SK-N-SH (cell line): ENCODE measurements around the gene AFMID. TPM values are rescaled to one million over a fixed set of nuclear protein-coding genes. Genes with fewer than 3 reads are reported as not detected.

Experiments
- CTCF ChIA-PET: fragments of 300-600, 350-600 bp; formaldehyde crosslinking; extraction: SDS; loops from one replicate; lab custom pipeline; 2021; lab: Yijun Ruan, JAX
- POLR2A ChIA-PET: fragments of 350-600 bp; sonication (Branson Sonifier 250); formaldehyde crosslinking; extraction: SDS; loops from one replicate; lab custom pipeline; 2020; ENCODE audit warnings: antibody characterized with exemption, inconsistent platforms; lab: Yijun Ruan, JAX
- DNase-seq: peaks from one replicate; pipeline ENCODE4 v3.0.0; 2012
- H2AFZ ChIP-seq: fragments of 200-600 bp; sonication (generic); 2 replicates; pipeline ENCODE4 v1.8.1; 2016; ENCODE audit warnings: antibody characterized with exemption, mild to moderate bottlenecking, low read depth
- H3F3A ChIP-seq: fragments of 200-600 bp; sonication (generic); replicated peaks from 2 replicates; pipeline ENCODE3; 2016; ENCODE audit warnings: antibody characterized with exemption, mild to moderate bottlenecking; ENCODE audit not compliant: insufficient read depth
- H3K27ac ChIP-seq, 2 experiments: fragments of 200-500 bp in 1 of 2; fragments of 200-600 bp in 1 of 2; sonication (Bioruptor generic) in 1 of 2; sonication (generic), shearing (Covaris generic) in 1 of 2; 2 replicates each; pipeline versions ENCODE4 v1.5.1 to v1.6.1; 2014 to 2016; ENCODE audit warnings: low read depth in 2 of 2, inconsistent platforms in 1 of 2, low read length in 1 of 2, mild to moderate bottlenecking in 1 of 2, mixed read lengths in 1 of 2
- H3K27me3 ChIP-seq: fragments of 200-600 bp; sonication (generic), shearing (Covaris generic); 2 replicates; pipeline ENCODE4 v1.6.1; 2016; ENCODE audit warnings: mixed run types; ENCODE audit not compliant: insufficient read depth
- H3K36me3 ChIP-seq, 2 experiments: fragments of 200-500 bp in 1 of 2; fragments of 200-600 bp in 1 of 2; sonication (Bioruptor generic) in 1 of 2; sonication (generic) in 1 of 2; replicated peaks in 1 of 2; 2 replicates each; pipeline versions ENCODE3 to v1.5.1; 2014 to 2016; ENCODE audit warnings: low read length in 1 of 2, mild to moderate bottlenecking in 1 of 2; ENCODE audit not compliant: insufficient read depth in 2 of 2, control insufficient read depth in 1 of 2
- H3K4me1 ChIP-seq, 2 experiments: fragments of 200-500 bp in 1 of 2; fragments of 200-600 bp in 1 of 2; sonication (Bioruptor generic) in 1 of 2; sonication (generic), shearing (Covaris generic) in 1 of 2; 2 replicates each; pipeline versions ENCODE4 v1.5.1 to v1.6.1; 2014 to 2016; ENCODE audit warnings: low read depth in 1 of 2, low read length in 1 of 2, mixed run types in 1 of 2; ENCODE audit not compliant: insufficient read depth in 2 of 2, control insufficient read depth in 1 of 2
- H3K4me2 ChIP-seq: fragments of 200-600 bp; sonication (generic), shearing (Covaris generic); 2 replicates; pipeline ENCODE4 v1.6.1; 2017; ENCODE audit warnings: mixed run types
- H3K4me3 ChIP-seq, 2 experiments: fragments of 200-500 bp in 1 of 2; fragments of 200-600 bp in 1 of 2; sonication (Bioruptor generic) in 1 of 2; sonication (generic), shearing (Covaris generic) in 1 of 2; 2 replicates each; pipeline versions ENCODE4 v1.5.1 to v1.8.1; 2014 to 2016; ENCODE audit warnings: low read depth in 2 of 2, inconsistent platforms in 1 of 2, low read length in 1 of 2, mild to moderate bottlenecking in 1 of 2, mixed read lengths in 1 of 2, moderate library complexity in 1 of 2
- H3K79me2 ChIP-seq: fragments of 200-600 bp; sonication (generic); 2 replicates; pipeline ENCODE4 v1.8.1; 2017; ENCODE audit warnings: mild to moderate bottlenecking; ENCODE audit not compliant: insufficient read depth
- H3K9ac ChIP-seq: fragments of 200-600 bp; sonication (generic); 2 replicates; pipeline ENCODE4 v1.6.1; 2017; ENCODE audit warnings: mixed run types
- H3K9me2 ChIP-seq: fragments of 200-600 bp; sonication (generic); 2 replicates; pipeline ENCODE4 v1.6.1; 2017; ENCODE audit warnings: mixed run types
- H3K9me3 ChIP-seq: fragments of 200-600 bp; sonication (generic); 2 replicates; pipeline ENCODE4 v1.6.1; 2017; ENCODE audit warnings: mixed run types, mild to moderate bottlenecking, moderate library complexity
- H4K20me1 ChIP-seq: fragments of 200-600 bp; sonication (generic); 2 replicates; pipeline ENCODE4 v1.6.1; 2017; ENCODE audit warnings: mild to moderate bottlenecking, mixed run types; ENCODE audit not compliant: insufficient read depth
- EP300 ChIP-seq, 2 experiments: IDR thresholded peaks; 2 replicates each; pipeline versions ENCODE4 v1.4.0 to v1.6.1; 2012; ENCODE audit warnings: borderline replicate concordance in 1 of 2, low read depth in 1 of 2, low read length in 1 of 2
- EZH2phosphoT487 ChIP-seq: fragments of 200-600 bp; sonication (generic); IDR thresholded peaks from 2 replicates; pipeline ENCODE4 v1.6.1; 2017; ENCODE audit warnings: low read depth, mixed run types, mild to moderate bottlenecking, antibody characterized with exemption, moderate library complexity, borderline replicate concordance
- FOXJ3 ChIP-seq: sonication (generic); formaldehyde crosslinking; IDR thresholded peaks from 2 replicates; pipeline ENCODE4 v1.5.1; 2020; ENCODE audit warnings: mild to moderate bottlenecking, missing genetic modification reagents
- FOXM1 ChIP-seq: IDR thresholded peaks from 2 replicates; pipeline ENCODE4 v1.4.0; 2012; ENCODE audit warnings: low read depth, mild to moderate bottlenecking
- GABPA ChIP-seq: IDR thresholded peaks from 2 replicates; pipeline ENCODE4 v1.4.0; 2012; ENCODE audit warnings: low read depth, mild to moderate bottlenecking
- GATA2 ChIP-seq: sonication (generic); formaldehyde crosslinking; IDR thresholded peaks from 2 replicates; pipeline ENCODE4 v1.5.0; 2020; ENCODE audit warnings: mild to moderate bottlenecking, missing genetic modification reagents
- MXI1 ChIP-seq: IDR thresholded peaks from 2 replicates; pipeline ENCODE4 v1.6.1; 2012; ENCODE audit warnings: mild to moderate bottlenecking, low read depth, low read length, improper control_type of control experiment
- NFIC ChIP-seq: IDR thresholded peaks from 2 replicates; pipeline ENCODE4 v1.4.0; 2012; ENCODE audit warnings: borderline replicate concordance
- POLR2AphosphoS5 ChIP-seq: IDR thresholded peaks from 2 replicates; pipeline ENCODE4 v1.6.1; 2012; ENCODE audit warnings: low read depth, low read length
- RCOR1 ChIP-seq: fragments of 150-350 bp; IDR thresholded peaks from 2 replicates; pipeline ENCODE4 v1.6.1; 2017; ENCODE audit warnings: antibody characterized with exemption, low read length
- RXRA ChIP-seq: IDR thresholded peaks from 2 replicates; pipeline ENCODE4 v1.4.0; 2012; ENCODE audit warnings: low read depth, mild to moderate bottlenecking, borderline replicate concordance
- TAF1 ChIP-seq: IDR thresholded peaks from 2 replicates; pipeline ENCODE4 v1.6.1; 2012; ENCODE audit warnings: low read depth, mild to moderate bottlenecking, low read length, moderate library complexity, borderline replicate concordance
- WGBS: methylation state at CpG from one replicate; pipeline ENCODE4 v1.1.6; 2017; ENCODE audit warnings: low lambda C conversion rate; 5-methylcytosine and 5-hydroxymethylcytosine counted together
- polyA plus RNA-seq, 3 experiments: library from polyadenylated mRNA; depleted of rRNA; stranded (reverse); fragments of >200 nt; gene quantifications; 2 replicates each; pipeline ENCODE4 v1.2.3, GENCODE V29; 2012
- TF ChIP-seq, protein P1 (sequence below): IDR thresholded peaks from 2 replicates; pipeline ENCODE4; 2012
- TF ChIP-seq, protein P2 (sequence below): fragments of 200-600 bp; sonication (generic); IDR thresholded peaks from 2 replicates; pipeline ENCODE4 v1.6.1; 2017; ENCODE audit warnings: antibody characterized with exemption, mild to moderate bottlenecking, moderate library complexity
- TF ChIP-seq, protein P3 (sequence below): IDR thresholded peaks from 2 replicates; pipeline ENCODE4 v1.4.0; 2012; ENCODE audit warnings: low read depth, borderline replicate concordance
- TF ChIP-seq, protein P4 (sequence below): fragments of 150-350 bp; IDR thresholded peaks from 2 replicates; pipeline ENCODE4 v1.6.1; 2016; ENCODE audit warnings: mild to moderate bottlenecking, low read depth, low read length

AFMID gene
- polyA plus RNA-seq, 1 of the 3 experiments (the other 2 are of a cell fraction) = 44.4 TPM

DNA sequence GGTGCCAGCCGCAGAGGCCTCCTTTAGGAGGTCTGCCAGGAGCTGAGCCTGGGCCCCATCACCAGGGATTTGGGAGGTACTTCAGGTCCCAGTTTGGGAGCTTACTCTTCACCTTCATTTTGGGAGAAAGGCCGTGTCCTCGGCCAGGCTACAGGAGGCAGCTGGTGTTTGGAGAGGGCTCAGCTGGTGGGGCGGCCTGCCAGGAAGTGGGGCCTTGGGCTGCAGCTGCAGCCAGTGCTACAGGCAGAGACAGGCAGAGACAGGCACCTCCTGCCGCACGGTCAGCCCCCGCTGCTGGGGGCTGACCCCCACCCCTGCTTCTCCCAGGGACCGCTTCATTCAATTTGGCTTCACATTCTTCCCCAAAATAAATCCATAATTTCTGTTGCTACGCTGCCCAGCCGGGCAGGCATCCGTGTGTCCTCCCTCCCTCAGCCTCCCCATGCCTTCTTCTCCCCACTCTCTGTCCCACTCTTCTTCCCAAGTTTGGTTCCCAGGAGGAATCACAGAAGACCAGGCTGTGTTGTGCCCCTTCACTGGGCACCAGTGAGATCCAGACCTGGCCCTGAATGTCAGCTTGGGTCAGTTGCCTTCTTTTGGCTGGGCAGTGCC lies 50.3 kb downstream of the AFMID start:
- Histone ChIP-seq H3K9me3 (no peaks in the 10 kb centered on the region), H2AFZ (no peak overlapping the region), H3K36me3 (no peaks in the 10 kb centered on the region), H3K9ac (no peak overlapping the region), H3K79me2 (no peaks in the 10 kb centered on the region), H3K4me1 (peaks cover 0 to 32% of the 10 kb centered on the region in 2 experiments; a peak in 1 of 4 replicates), H3K27me3 (peaks cover 5% of the 10 kb centered on the region; the same call in 1 of the 2 replicates), H3K27ac (peak overlapping the region in 1 of 2 experiments; percentile 80; a peak in 2 of 4 replicates), H3K4me2 (no peak overlapping the region), H3K4me3 (no peak overlapping the region), H4K20me1 (no peaks in the 10 kb centered on the region), H3F3A (no peaks in the 10 kb centered on the region), H3K9me2 (no peaks in the 10 kb centered on the region)
- CTCF ChIA-PET = interaction anchor here (0.6 to 6.4 kb wide), 9 partner anchors 10 to 1040 kb away, joined by 3 to 95 read pairs (median 7); no protein-coding TSS in a partner anchor
- POLR2A ChIA-PET = interaction anchor here (0.7 to 2.1 kb wide), 5 partner anchors 10 to 18 kb away, joined by 3 to 16 read pairs (median 7); no protein-coding TSS in a partner anchor
- whole genome bisulfite sequencing = 73% methylated on average over 9 of the region's 11 CpGs
- TF ChIP-seq RXRA (no peak), TAF1 (no peak), EP300 (IDR thresholded peaks at IDR 0.05; ENCODE audit: borderline replicate concordance in 1 of 2, low read depth in 1 of 2, low read length in 1 of 2) (no peak)
- TF ChIP-seq, protein P1, sequence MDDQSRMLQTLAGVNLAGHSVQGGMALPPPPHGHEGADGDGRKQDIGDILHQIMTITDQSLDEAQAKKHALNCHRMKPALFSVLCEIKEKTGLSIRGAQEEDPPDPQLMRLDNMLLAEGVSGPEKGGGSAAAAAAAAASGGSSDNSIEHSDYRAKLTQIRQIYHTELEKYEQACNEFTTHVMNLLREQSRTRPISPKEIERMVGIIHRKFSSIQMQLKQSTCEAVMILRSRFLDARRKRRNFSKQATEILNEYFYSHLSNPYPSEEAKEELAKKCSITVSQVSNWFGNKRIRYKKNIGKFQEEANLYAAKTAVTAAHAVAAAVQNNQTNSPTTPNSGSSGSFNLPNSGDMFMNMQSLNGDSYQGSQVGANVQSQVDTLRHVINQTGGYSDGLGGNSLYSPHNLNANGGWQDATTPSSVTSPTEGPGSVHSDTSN = no peak
- TF ChIP-seq, protein P2, sequence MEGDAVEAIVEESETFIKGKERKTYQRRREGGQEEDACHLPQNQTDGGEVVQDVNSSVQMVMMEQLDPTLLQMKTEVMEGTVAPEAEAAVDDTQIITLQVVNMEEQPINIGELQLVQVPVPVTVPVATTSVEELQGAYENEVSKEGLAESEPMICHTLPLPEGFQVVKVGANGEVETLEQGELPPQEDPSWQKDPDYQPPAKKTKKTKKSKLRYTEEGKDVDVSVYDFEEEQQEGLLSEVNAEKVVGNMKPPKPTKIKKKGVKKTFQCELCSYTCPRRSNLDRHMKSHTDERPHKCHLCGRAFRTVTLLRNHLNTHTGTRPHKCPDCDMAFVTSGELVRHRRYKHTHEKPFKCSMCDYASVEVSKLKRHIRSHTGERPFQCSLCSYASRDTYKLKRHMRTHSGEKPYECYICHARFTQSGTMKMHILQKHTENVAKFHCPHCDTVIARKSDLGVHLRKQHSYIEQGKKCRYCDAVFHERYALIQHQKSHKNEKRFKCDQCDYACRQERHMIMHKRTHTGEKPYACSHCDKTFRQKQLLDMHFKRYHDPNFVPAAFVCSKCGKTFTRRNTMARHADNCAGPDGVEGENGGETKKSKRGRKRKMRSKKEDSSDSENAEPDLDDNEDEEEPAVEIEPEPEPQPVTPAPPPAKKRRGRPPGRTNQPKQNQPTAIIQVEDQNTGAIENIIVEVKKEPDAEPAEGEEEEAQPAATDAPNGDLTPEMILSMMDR = no peak
- DNase-seq = peak; percentile 77

DNA sequence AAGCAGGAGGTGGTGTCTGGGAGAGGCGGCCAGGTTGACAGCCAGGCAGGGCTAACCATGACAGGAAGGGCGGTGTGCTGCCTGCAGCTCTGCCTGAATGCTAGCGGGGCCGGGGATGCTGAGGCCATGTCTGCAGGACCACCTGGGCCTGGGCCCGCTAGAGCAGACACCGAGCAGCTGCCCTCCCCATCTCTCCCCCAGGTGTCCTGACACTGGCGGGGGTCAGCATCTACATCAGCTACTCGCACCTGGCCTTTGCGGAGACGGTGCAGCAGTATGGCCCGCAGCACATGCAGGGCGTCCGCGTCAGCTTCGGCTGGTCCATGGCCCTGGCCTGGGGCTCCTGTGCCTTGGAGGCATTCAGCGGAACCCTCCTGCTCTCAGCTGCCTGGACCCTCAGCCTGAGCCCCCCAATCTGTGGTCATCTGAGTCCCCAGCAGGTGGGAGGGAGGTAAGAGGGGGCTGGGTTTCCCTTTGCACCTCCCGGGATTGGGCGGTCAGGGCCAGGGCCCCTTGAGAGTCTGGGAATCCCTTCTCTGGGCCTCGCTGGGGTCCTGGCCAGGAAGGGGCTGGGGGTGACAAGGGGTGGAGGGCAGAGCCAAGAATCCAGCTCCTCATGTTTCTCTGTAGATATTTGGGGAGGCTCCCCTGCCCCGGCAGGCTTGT lies 51.8 kb downstream of the AFMID start:
- H2AFZ ChIP-seq = no peak overlapping the region
- H3K4me2 ChIP-seq = no peak overlapping the region
- no peak overlapping the region for H3K9ac ChIP-seq
- TF ChIP-seq MXI1 (no peak), NFIC (no peak), RCOR1 (no peak), RXRA (no peak), GABPA (no peak), GATA2 (no peak), TAF1 (no peak), FOXM1 (no peak), FOXJ3 (CRISPR knock-in tag) (no peak), POLR2AphosphoS5 (no peak), EZH2phosphoT487 (no peak)
- TF ChIP-seq, protein P3, sequence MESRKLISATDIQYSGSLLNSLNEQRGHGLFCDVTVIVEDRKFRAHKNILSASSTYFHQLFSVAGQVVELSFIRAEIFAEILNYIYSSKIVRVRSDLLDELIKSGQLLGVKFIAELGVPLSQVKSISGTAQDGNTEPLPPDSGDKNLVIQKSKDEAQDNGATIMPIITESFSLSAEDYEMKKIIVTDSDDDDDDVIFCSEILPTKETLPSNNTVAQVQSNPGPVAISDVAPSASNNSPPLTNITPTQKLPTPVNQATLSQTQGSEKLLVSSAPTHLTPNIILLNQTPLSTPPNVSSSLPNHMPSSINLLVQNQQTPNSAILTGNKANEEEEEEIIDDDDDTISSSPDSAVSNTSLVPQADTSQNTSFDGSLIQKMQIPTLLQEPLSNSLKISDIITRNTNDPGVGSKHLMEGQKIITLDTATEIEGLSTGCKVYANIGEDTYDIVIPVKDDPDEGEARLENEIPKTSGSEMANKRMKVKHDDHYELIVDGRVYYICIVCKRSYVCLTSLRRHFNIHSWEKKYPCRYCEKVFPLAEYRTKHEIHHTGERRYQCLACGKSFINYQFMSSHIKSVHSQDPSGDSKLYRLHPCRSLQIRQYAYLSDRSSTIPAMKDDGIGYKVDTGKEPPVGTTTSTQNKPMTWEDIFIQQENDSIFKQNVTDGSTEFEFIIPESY = no peak
- TF ChIP-seq, protein P4, sequence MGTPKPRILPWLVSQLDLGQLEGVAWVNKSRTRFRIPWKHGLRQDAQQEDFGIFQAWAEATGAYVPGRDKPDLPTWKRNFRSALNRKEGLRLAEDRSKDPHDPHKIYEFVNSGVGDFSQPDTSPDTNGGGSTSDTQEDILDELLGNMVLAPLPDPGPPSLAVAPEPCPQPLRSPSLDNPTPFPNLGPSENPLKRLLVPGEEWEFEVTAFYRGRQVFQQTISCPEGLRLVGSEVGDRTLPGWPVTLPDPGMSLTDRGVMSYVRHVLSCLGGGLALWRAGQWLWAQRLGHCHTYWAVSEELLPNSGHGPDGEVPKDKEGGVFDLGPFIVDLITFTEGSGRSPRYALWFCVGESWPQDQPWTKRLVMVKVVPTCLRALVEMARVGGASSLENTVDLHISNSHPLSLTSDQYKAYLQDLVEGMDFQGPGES = no peak
- ChIA-PET POLR2A (interaction anchor here (1.7 kb wide), 2 partner anchors 12 to 16 kb away, joined by 7 read pairs; no protein-coding TSS in a partner anchor), CTCF (interaction anchor here (0.6 to 6.4 kb wide), 6 partner anchors 9 to 183 kb away, joined by 3 to 95 read pairs (median 5); no protein-coding TSS in a partner anchor)
- WGBS = 78% methylated on average over 13 of the region's 20 CpGs
- DNase-seq = no peak
- no peaks in the 10 kb centered on the region for H4K20me1 ChIP-seq
- H3K36me3 ChIP-seq = no peaks in the 10 kb centered on the region
- no peaks in the 10 kb centered on the region for H3F3A ChIP-seq
- H3K9me2 ChIP-seq = no peaks in the 10 kb centered on the region
- H3K79me2 ChIP-seq = no peaks in the 10 kb centered on the region
- H3K4me3 ChIP-seq = no peak overlapping the region
- no peaks in the 10 kb centered on the region for H3K27me3 ChIP-seq
- H3K4me1 ChIP-seq = peaks cover 0 to 32% of the 10 kb centered on the region in 2 experiments; a peak in 1 of 4 replicates
- no peaks in the 10 kb centered on the region for H3K9me3 ChIP-seq
- H3K27ac ChIP-seq = no peak overlapping the region; a peak in 1 of 4 replicates
